Tibial nerve (tissue), 3 donors: Measurements from ENCODE around the gene MTHFD1.

Experiments
- POLR2A ChIP-seq, 2 donors: fragments of 450-650 bp; IDR thresholded peaks; one replicate each; pipeline ENCODE4 v1.6.1; 2017; ENCODE audit warnings: antibody characterized with exemption in 2 of 2, mild to moderate bottlenecking in 2 of 2, moderate library complexity in 2 of 2
- TF ChIP-seq, protein P1 (sequence below), 5 experiments: fragments of 200-600 bp in 3 of 5; fragments of 450-650 bp in 2 of 5; sonication (generic) in 3 of 5; IDR thresholded peaks; one replicate each; pipeline ENCODE4 v1.5.1; 2016 to 2019; ENCODE audit warnings: antibody characterized with exemption in 5 of 5, mild to moderate bottlenecking in 3 of 5, moderate library complexity in 2 of 5

DNA sequence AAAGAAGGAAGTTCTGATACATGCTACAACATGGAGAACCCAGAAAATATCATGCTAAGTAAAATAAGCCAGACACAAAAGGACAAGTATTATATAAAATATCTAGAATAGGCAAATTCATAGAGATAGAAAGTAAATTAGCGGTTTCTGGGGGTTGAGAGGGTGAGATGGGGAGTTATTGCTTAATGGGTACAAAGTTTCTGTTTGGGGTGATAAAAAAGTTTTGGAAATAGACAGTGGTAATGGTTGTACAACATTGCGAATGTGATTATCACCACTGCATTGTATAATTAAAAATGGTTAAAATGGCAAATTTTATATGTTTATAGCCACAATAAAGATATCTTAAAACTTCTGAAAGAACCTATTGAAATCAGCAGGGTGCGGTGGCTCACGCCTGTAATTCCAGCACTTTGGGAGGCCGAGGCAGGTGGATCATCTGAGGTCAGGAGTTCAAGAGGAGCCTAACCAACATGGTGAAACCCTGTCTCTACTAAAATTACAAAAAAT lies 100.5 kb downstream of the MTHFD1 start:
- no peak for TF ChIP-seq POLR2A (IDR thresholded peaks at IDR 0.05)
- TF ChIP-seq, protein P1, sequence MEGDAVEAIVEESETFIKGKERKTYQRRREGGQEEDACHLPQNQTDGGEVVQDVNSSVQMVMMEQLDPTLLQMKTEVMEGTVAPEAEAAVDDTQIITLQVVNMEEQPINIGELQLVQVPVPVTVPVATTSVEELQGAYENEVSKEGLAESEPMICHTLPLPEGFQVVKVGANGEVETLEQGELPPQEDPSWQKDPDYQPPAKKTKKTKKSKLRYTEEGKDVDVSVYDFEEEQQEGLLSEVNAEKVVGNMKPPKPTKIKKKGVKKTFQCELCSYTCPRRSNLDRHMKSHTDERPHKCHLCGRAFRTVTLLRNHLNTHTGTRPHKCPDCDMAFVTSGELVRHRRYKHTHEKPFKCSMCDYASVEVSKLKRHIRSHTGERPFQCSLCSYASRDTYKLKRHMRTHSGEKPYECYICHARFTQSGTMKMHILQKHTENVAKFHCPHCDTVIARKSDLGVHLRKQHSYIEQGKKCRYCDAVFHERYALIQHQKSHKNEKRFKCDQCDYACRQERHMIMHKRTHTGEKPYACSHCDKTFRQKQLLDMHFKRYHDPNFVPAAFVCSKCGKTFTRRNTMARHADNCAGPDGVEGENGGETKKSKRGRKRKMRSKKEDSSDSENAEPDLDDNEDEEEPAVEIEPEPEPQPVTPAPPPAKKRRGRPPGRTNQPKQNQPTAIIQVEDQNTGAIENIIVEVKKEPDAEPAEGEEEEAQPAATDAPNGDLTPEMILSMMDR (IDR thresholded peaks at IDR 0.05), result no peak
